GM13976 (cell line): ENCODE measurements around the gene RTF1.
A peak's percentile ranks its signal among the peaks of the same experiment; 100 is the strongest.
"Not testable (repeated sequence)": the region's sequence is repeated elsewhere in the genome, so short reads cannot be mapped to it uniquely, and the experiment has no call there.

Experiments used
- DNase-seq: peaks from one replicate; pipeline ENCODE4 v3.0.0; 2012; ENCODE audit warnings: low spot score
- in situ Hi-C: fragments of 300-500 bp; cut with MboI; formaldehyde crosslinking; loops from one replicate; pipeline ENCODE4 v1.12.0; 2022; ENCODE audit warnings: low sequenced_read_pairs, mixed read lengths, inconsistent platforms; ENCODE audit not compliant: unreplicated experiment
- TF ChIP-seq, protein P1 (sequence below): IDR thresholded peaks from 2 replicates; pipeline ENCODE4 v1.5.1; 2012; ENCODE audit warnings: borderline replicate concordance, mild to moderate bottlenecking; ENCODE audit not compliant: insufficient read depth; ENCODE audit errors: extremely low read depth, missing control alignments, control extremely low read depth

RTF1 gene

DNA sequence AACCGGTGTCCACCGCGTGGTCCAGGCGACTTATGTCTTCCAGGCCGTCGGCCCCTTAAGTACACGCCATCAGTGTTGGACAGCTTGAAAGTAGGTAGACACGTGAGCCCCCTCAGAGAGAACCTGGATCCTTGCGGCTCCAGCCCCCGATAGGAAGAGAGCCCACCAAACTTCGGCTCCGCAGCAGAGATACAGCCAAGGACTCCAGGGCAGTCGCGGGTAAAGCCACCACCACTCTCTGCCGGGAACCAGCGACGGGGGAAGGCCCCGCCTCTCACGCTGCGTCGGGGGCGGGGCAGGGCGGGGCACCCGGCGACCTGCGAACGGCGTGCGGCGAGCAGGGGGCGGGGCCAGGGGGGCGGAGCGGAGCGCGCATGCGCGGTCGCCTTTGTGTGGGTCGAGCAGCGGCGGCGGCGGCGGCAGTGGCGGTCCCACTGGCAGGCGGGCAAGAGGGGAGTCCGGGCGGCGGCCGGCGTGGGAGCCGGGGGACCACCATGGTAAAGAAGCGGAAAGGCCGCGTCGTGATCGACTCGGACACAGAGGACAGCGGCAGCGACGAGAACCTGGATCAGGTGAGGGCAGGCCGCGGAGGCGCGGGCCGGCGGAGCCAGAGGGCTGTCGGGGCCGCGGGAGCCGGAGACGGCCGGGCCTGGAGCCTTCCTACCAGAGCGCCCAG, at the start of gene RTF1:
Gene RTF1, plus strand, starts transcription at position 354 of the 676 bp plus-strand sequence. Its CDS starts 21 bp downstream, at position 375.
- in situ Hi-C loops, result no loop called here
- TF ChIP-seq, protein P1, sequence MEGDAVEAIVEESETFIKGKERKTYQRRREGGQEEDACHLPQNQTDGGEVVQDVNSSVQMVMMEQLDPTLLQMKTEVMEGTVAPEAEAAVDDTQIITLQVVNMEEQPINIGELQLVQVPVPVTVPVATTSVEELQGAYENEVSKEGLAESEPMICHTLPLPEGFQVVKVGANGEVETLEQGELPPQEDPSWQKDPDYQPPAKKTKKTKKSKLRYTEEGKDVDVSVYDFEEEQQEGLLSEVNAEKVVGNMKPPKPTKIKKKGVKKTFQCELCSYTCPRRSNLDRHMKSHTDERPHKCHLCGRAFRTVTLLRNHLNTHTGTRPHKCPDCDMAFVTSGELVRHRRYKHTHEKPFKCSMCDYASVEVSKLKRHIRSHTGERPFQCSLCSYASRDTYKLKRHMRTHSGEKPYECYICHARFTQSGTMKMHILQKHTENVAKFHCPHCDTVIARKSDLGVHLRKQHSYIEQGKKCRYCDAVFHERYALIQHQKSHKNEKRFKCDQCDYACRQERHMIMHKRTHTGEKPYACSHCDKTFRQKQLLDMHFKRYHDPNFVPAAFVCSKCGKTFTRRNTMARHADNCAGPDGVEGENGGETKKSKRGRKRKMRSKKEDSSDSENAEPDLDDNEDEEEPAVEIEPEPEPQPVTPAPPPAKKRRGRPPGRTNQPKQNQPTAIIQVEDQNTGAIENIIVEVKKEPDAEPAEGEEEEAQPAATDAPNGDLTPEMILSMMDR, result no peak
- DNase-seq, result peak; percentile 98

GRCh38 chr15:41367418-41367817, 49.5 kb upstream of the RTF1 start:
- in situ Hi-C loops, result no loop called here
- DNase-seq, result no peak
- TF ChIP-seq, protein P1, result no peak

DNA sequence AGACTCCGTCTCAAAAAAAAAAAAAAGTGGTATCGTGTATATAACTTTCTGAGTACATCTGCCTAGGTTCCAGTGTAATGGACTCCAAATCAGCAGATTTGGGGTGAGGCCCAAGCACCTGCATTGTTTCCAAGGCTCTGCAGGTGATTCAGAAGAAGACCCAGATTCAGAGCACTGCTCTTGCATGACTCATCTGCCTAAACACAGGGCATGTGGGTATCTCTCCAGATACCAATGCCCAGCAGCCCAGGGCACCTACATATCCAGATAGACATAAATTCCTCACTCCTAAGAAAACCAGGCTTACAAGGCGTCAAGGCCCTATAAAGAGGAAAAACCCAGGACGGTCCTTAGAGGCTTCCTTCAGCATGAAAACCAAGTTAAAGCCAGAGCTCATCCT, 38.9 kb upstream of the RTF1 start:
- in situ Hi-C loops, result no loop called here
- DNase-seq, result no peak

DNA sequence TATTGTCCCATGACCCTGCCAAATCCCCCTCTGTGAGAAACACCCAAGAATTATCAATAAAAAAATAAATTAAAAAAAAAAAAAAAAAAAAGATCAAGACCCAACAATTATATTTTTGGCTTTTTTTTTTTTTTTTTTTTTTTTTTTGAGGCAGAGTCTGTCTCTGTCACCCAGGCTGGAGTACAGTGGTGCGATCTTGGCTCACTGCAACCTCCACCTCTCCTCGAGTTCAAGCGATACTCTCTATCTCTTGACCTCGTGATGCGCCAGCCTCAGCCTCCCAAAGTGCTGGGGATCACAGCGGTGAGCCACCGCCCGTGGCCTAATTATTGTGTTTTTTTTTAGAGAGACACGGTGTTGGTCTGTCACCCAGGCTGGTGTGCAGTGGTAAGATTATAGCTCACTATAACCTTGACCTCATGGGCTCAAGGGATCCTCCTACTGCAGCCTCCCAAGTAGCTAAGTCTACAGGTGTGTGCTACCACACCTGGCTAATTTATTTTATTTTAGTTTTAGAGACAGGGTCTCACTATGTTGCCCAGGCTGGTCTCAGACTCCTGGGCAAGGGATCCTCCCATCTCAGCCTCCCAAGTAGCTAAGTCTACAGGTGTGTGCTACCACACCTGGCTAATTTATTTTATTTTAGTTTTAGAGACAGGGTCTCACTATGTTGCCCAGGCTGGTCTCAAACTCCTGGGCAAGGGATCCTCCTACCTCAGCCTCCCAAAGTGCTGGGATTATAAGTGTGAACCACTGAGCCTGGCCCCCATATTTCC, 32.7 kb upstream of the RTF1 start:
- in situ Hi-C loops, DNase-seq: not testable (repeated sequence)

More for the DNA sequence above, 38.9 kb upstream of the RTF1 start:
- TF ChIP-seq, protein P1, result no peak

- in situ Hi-C loops, result no loop called here
- DNase-seq, result no peak
- TF ChIP-seq, protein P1, result no peak
These were observed 29.2 kb upstream of the RTF1 start for GRCh38 chr15:41387646-41388045.

GRCh38 chr15:41392659-41393058, 24.2 kb upstream of the RTF1 start:
- in situ Hi-C loops, result no loop called here
- DNase-seq, result no peak
- TF ChIP-seq, protein P1, result no peak

- TF ChIP-seq, protein P1, result no peak
- in situ Hi-C loops, result no loop called here
- no peak for DNase-seq
These were observed 22.0 kb upstream of the RTF1 start for GRCh38 chr15:41394924-41395323.
